Stimulated activated CD8-positive, alpha-beta memory T cell treated with anti-CD3 and anti-CD28 coated beads, Interleukin-15, amount 100 ng/mL, for 4 hours (primary cell): ENCODE data around the gene DSE.
"Not testable (repeated sequence)": the region's sequence is repeated elsewhere in the genome, so short reads cannot be mapped to it uniquely, and the experiment has no call there.

Experiments
- DNase-seq, 2 donors: peaks; one replicate each; pipeline ENCODE4 v3.0.0-alpha.2; 2020; ENCODE audit warnings: low read depth in 2 of 2

The DSE gene

GRCh38 chr6:116370760-116371119, at the start of gene DSE:
Gene DSE, plus strand, starts transcription at chr6:116370947. Its CDS starts 28,304 bp downstream, at chr6:116399251.
- peak; percentile 57 to 59 for DNase-seq

- not testable (repeated sequence) for DNase-seq
Measured at GRCh38 chr6:116321933-116322332, 48.8 kb upstream of the DSE start.

- DNase-seq: no peak
Measured at GRCh38 chr6:116323863-116324262, 46.9 kb upstream of the DSE start.

GRCh38 chr6:116325634-116326132, 45.1 kb upstream of the DSE start:
- DNase-seq: not testable (repeated sequence)

- no peak for DNase-seq
Measured at GRCh38 chr6:116326181-116326671, 44.5 kb upstream of the DSE start.

- DNase-seq: no peak
Measured at GRCh38 chr6:116326996-116327395, 43.8 kb upstream of the DSE start.

GRCh38 chr6:116327803-116328527, 42.8 kb upstream of the DSE start:
- no peak for DNase-seq

- no peak for DNase-seq
Measured at GRCh38 chr6:116328528-116328903, 42.2 kb upstream of the DSE start.

- DNase-seq: no peak
Measured at GRCh38 chr6:116329156-116329555, 41.6 kb upstream of the DSE start.

GRCh38 chr6:116330511-116330910, 40.2 kb upstream of the DSE start:
- no peak for DNase-seq

- DNase-seq: no peak
Measured at GRCh38 chr6:116332096-116332495, 38.7 kb upstream of the DSE start.

- DNase-seq: not testable (repeated sequence)
Measured at GRCh38 chr6:116334638-116335409, 35.9 kb upstream of the DSE start.

- DNase-seq: no peak
Measured at GRCh38 chr6:116335612-116336215, 35.0 kb upstream of the DSE start.

- DNase-seq: no peak
Measured at GRCh38 chr6:116338943-116339342, 31.8 kb upstream of the DSE start.

GRCh38 chr6:116340625-116341024, 30.1 kb upstream of the DSE start:
- DNase-seq: not testable (repeated sequence)

GRCh38 chr6:116349216-116349615, 21.5 kb upstream of the DSE start:
- no peak for DNase-seq

- DNase-seq: no peak
Measured at GRCh38 chr6:116351101-116351500, 19.6 kb upstream of the DSE start.

GRCh38 chr6:116352515-116353471, 18.0 kb upstream of the DSE start:
- DNase-seq: no peak

- DNase-seq: no peak
Measured at GRCh38 chr6:116354236-116354635, 16.5 kb upstream of the DSE start.

- no peak for DNase-seq
Measured at GRCh38 chr6:116355796-116356195, 15.0 kb upstream of the DSE start.

GRCh38 chr6:116359131-116359530, 11.6 kb upstream of the DSE start:
- DNase-seq: no peak
